NT2/D1 (cell line): ENCODE measurements around the gene KLK6.

Experiments
- DNase-seq: peaks from one replicate; pipeline ENCODE4 v3.0.0-alpha.2; 2011; ENCODE audit warnings: low read depth, low spot score
- H3K27me3 ChIP-seq: 2 replicates; pipeline ENCODE4 v1.6.0; 2011; ENCODE audit warnings: mild to moderate bottlenecking; ENCODE audit not compliant: insufficient read length, insufficient read depth
- H3K36me3 ChIP-seq: 2 replicates; pipeline ENCODE4 v1.6.1; 2011; ENCODE audit warnings: mild to moderate bottlenecking, low read length, mixed read lengths; ENCODE audit not compliant: insufficient read depth, insufficient read length
- H3K4me1 ChIP-seq: 2 replicates; pipeline ENCODE4 v1.5.1; 2011; ENCODE audit not compliant: insufficient read depth, insufficient read length
- H3K4me3 ChIP-seq: 2 replicates; pipeline ENCODE4 v1.5.1; 2011; ENCODE audit warnings: low read depth; ENCODE audit not compliant: insufficient read length
- H3K9ac ChIP-seq: 2 replicates; pipeline ENCODE4 v1.6.0; 2011; ENCODE audit warnings: low read depth; ENCODE audit not compliant: insufficient read length
- H3K9me3 ChIP-seq: 2 replicates; pipeline ENCODE4 v1.5.1; 2011; ENCODE audit warnings: mild to moderate bottlenecking, low read length; ENCODE audit not compliant: insufficient read depth
- SUZ12 ChIP-seq: IDR thresholded peaks from 2 replicates; pipeline ENCODE4 v1.6.1; 2011; ENCODE audit not compliant: insufficient read length, insufficient read depth; ENCODE audit errors: extremely low read depth
- YY1 ChIP-seq: IDR thresholded peaks from 2 replicates; pipeline ENCODE4 v1.6.1; 2011; ENCODE audit not compliant: insufficient read length, insufficient read depth
- ZNF274 ChIP-seq: IDR thresholded peaks from 2 replicates; pipeline ENCODE4 v1.6.1; 2011; ENCODE audit warnings: mild to moderate bottlenecking, low read depth, low read length

KLK6 gene

DNA sequence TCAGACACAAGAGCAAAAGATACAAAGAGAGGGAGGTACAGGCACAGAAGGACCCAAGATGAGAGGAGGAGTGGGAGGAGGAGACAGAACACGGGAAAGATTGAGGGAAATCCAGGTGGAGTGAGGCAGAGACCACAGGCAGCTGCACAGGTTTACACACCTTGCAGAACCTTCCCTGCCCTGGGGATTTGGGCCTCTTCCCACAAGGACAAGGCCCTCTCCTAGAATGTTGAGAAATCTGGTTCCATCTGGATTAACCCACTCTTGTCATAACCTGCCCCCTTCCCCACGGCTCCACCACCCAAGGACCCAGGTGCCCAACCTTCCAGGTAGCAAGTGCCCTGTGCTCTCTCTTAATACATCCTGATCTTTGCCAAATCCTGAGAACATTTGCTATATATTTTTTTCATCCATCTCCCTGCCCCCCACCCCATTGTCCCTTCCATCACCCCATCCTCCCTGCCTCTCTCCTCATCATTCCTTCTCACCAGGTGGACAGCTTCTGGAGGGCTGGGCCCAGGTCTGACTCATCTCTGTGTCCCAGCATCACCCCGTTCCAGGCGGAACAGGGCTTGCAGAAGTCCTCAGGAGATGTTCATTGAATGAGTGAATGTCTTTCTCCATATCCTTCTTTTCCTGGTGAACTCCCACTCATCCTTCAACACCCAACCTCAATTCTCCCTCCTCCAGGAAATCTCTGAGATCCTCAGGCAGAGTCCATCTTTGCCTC is 40.8 kb upstream of the KLK6 start:
- Histone ChIP-seq H3K36me3 (no peaks in the 10 kb centered on the region), H3K4me3 (no peak overlapping the region), H3K4me1 (no peaks in the 10 kb centered on the region), H3K9me3 (no peaks in the 10 kb centered on the region), H3K9ac (no peak overlapping the region), H3K27me3 (peaks cover 5% of the 10 kb centered on the region)
- TF ChIP-seq ZNF274 (no peak), SUZ12 (no peak), YY1 (no peak)
- DNase-seq = no peak

DNA sequence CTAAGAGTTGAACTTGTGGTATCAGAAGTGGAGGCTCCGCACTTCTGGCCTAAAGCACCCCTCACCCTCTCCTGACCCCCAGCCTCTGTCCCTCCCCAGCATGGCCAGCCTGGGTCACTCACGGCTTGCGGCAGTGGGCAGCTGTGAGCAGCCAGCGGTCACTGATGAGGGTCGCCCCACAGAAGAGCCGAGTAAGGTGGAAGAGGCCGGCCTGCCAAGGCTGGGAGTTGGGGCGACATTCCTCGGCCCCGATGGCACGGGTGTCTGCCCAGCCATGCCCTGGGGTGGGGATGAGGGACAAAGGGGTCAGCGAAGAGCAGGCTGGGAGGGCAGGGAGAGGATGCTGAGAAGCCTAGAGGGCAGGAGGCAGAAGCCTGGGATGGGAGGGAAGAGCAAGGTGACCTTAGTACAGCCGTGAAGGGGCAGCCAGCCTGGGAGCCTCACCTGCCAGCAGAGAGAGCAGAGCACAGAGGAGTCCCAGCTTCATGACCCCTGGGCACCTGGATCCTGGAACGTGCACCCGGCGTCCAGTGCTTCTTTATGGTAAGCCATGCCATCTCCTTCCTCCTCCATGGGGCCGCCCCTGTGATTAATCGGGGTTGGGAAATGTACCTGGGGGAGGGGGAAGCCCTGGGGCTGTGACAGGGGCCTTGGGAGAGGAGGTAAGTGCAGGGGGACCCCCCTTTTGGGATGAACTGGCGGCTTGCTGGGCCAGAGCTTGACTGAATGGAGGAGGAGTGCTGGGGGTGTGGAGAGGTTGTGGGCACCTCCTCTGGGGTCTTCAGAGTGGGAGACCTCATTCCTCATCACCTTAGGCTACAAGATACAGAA is 39.9 kb upstream of the KLK6 start:
- no peaks in the 10 kb centered on the region for H3K9me3 ChIP-seq
- peaks cover 5% of the 10 kb centered on the region for H3K27me3 ChIP-seq
- no peak for DNase-seq
- H3K36me3 ChIP-seq = no peaks in the 10 kb centered on the region
- H3K9ac ChIP-seq = no peak overlapping the region
- TF ChIP-seq YY1 (no peak), SUZ12 (no peak), ZNF274 (no peak)
- H3K4me1 ChIP-seq = no peaks in the 10 kb centered on the region
- no peak overlapping the region for H3K4me3 ChIP-seq

DNA sequence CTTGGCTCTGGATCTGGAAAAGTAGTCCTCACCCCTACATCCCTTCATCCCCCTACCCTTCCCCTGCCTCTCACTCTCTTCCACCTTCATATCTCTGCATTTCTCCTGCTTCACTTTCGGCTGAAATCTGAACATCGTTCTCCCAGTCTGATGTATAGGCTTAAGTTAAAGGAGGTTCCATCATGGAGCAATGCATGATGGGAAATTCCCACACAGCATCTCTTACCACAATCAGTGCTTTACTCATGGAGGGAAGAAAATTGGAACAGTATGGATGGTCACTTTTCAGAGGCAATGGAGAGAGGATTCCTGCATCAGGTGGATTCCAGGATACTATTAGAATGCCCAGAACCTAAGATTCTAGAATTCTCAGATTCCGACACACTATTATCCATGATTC is 38.1 kb upstream of the KLK6 start:
- no peak overlapping the region for H3K4me3 ChIP-seq
- no peak for DNase-seq
- TF ChIP-seq SUZ12 = no peak
- no peak for TF ChIP-seq YY1
- TF ChIP-seq ZNF274 = no peak
- H3K9me3 ChIP-seq = no peaks in the 10 kb centered on the region
- no peaks in the 10 kb centered on the region for H3K36me3 ChIP-seq
- no peaks in the 10 kb centered on the region for H3K4me1 ChIP-seq
- H3K27me3 ChIP-seq = peaks cover 5% of the 10 kb centered on the region
- no peak overlapping the region for H3K9ac ChIP-seq

DNA sequence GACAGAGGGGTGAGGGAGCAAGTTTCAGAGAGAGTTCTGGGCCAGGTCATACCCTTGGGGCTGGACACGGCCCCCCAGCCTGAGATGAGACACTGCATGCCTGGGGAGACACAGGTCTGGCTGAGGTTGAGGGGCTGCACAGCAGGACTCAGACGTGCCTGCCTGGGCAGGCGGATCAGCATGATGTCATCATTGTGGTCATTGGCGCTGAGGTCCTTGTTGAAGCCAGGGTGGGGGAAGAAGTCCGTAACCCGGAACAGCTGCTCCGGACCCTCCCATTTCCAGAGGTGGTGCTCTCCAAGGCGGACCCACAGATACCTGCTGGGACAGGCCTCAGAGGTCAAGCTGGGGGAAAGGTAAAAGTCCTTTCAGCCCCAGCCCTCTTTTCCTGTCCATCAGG is 37.0 kb upstream of the KLK6 start:
- no peak overlapping the region for H3K4me3 ChIP-seq
- H3K4me1 ChIP-seq = no peaks in the 10 kb centered on the region
- no peak for DNase-seq
- H3K9ac ChIP-seq = no peak overlapping the region
- H3K9me3 ChIP-seq = no peaks in the 10 kb centered on the region
- H3K36me3 ChIP-seq = no peaks in the 10 kb centered on the region
- TF ChIP-seq ZNF274 (no peak), YY1 (no peak), SUZ12 (no peak)
- peaks cover 5% of the 10 kb centered on the region for H3K27me3 ChIP-seq

DNA sequence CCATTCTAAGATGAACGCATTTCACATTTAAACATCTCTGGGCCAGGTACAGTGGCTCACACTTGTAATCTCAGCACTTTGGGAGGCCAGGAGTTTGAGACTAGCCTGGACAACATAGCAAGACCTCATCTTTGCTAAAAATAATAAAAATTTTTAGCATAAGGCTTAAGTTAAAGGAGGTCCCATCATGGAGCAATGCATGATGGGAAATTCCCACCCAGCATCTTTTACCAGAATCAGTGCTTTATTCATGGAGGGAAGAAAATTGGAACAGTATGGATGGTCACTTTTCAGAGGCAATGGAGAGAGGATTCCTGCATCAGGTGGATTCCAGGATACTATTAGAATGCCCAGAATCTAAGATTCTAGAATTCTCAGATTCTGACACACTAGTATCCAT is 35.9 kb upstream of the KLK6 start:
- DNase-seq = no peak
- H3K9ac ChIP-seq = no peak overlapping the region
- no peaks in the 10 kb centered on the region for H3K9me3 ChIP-seq
- no peak overlapping the region for H3K4me3 ChIP-seq
- no peaks in the 10 kb centered on the region for H3K36me3 ChIP-seq
- peaks cover 5% of the 10 kb centered on the region for H3K4me1 ChIP-seq
- H3K27me3 ChIP-seq = no peaks in the 10 kb centered on the region
- no peak for TF ChIP-seq SUZ12
- no peak for TF ChIP-seq YY1
- no peak for TF ChIP-seq ZNF274

DNA sequence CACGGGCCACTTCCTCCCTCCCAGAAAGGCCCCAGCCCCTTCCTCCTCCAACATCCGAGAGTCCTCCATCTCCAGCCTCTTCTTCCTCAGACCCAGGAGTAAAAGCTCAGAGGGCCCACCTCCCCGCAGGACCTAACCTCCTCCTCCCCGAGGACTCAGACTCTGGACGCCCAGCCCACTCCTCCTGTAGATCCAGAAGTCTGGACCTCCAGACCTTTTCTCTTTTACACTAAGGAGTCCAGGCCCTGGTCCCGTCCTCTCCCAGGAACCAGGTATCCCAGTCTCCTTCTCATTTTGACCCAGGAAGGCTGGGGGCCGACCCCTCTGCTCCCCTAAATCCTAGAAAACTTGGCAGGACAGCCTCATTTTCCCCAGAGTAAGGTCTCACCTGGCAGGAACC is 33.9 kb upstream of the KLK6 start:
- Histone ChIP-seq H3K9me3 (no peaks in the 10 kb centered on the region), H3K4me3 (no peak overlapping the region)
- DNase-seq = no peak

More for the DNA sequence above, 33.9 kb upstream of the KLK6 start:
- no peak for TF ChIP-seq SUZ12
- TF ChIP-seq YY1 = no peak
- TF ChIP-seq ZNF274 = no peak
- Histone ChIP-seq H3K36me3 (no peaks in the 10 kb centered on the region), H3K4me1 (peaks cover 6% of the 10 kb centered on the region), H3K27me3 (no peaks in the 10 kb centered on the region), H3K9ac (peak overlapping the region; percentile 17)
